HCT116 (cell line): Measurements from ENCODE around the gene DOHH.

Experiments
- CEBPB ChIP-seq: IDR thresholded peaks from 2 replicates; pipeline ENCODE4 v1.6.1; 2012; ENCODE audit warnings: low read depth
- EZH2 ChIP-seq: fragments of 200-600 bp; sonication (generic); IDR thresholded peaks from 2 replicates; pipeline ENCODE4 v1.6.1; 2017; ENCODE audit warnings: antibody characterized with exemption, mixed run types
- EZH2phosphoT487 ChIP-seq: fragments of 200-600 bp; IDR thresholded peaks from 2 replicates; pipeline ENCODE4 v1.6.1; 2018; ENCODE audit warnings: antibody characterized with exemption, borderline replicate concordance
- JUND ChIP-seq: IDR thresholded peaks from 2 replicates; pipeline ENCODE4 v1.6.1; 2012
- POLR2A ChIP-seq: IDR thresholded peaks from 2 replicates; pipeline ENCODE4 v1.7.0; 2011; ENCODE audit warnings: borderline replicate concordance; ENCODE audit not compliant: insufficient read depth, insufficient read length; ENCODE audit errors: extremely low read depth
- POLR2AphosphoS5 ChIP-seq: IDR thresholded peaks from 2 replicates; pipeline ENCODE4 v1.6.1; 2011; ENCODE audit warnings: mild to moderate bottlenecking, low read depth, low read length, moderate library complexity
- SIN3A ChIP-seq: IDR thresholded peaks from 2 replicates; pipeline ENCODE4 v1.6.1; 2012; ENCODE audit warnings: low read depth
- TCF7L2 ChIP-seq: IDR thresholded peaks from 2 replicates; pipeline ENCODE4 v1.7.0; 2011; ENCODE audit warnings: borderline replicate concordance, inconsistent platforms; ENCODE audit not compliant: insufficient read depth, insufficient read length; ENCODE audit errors: extremely low read depth
- ZFX ChIP-seq: fragments of 450-650 bp; IDR thresholded peaks from 2 replicates; pipeline ENCODE4 v1.6.1; 2017
- ZNF274 ChIP-seq: fragments of 200-500 bp; sonication (Bioruptor generic); IDR thresholded peaks from 2 replicates; pipeline ENCODE4 v1.6.1; 2014; ENCODE audit warnings: mild to moderate bottlenecking, low read depth, low read length, inconsistent platforms
- TF ChIP-seq, protein P1 (sequence below), 3 experiments: fragments of 200-600 bp in 1 of 3; sonication (generic) in 1 of 3; IDR thresholded peaks in 2 of 3; conservative IDR thresholded peaks in 1 of 3; 2 replicates each; pipeline ENCODE4 v1.5.1; 2012 to 2017; ENCODE audit warnings: low read depth in 2 of 3, low read length in 2 of 3, antibody characterized with exemption in 1 of 3, borderline replicate concordance in 1 of 3, control low read depth in 1 of 3, mild to moderate bottlenecking in 1 of 3, mixed read lengths in 1 of 3, mixed run types in 1 of 3, moderate library complexity in 1 of 3; ENCODE audit not compliant: insufficient read depth in 1 of 3
- TF ChIP-seq, protein P2 (sequence below): IDR thresholded peaks from 2 replicates; pipeline ENCODE4 v1.6.1; 2012; ENCODE audit warnings: low read depth

DNA sequence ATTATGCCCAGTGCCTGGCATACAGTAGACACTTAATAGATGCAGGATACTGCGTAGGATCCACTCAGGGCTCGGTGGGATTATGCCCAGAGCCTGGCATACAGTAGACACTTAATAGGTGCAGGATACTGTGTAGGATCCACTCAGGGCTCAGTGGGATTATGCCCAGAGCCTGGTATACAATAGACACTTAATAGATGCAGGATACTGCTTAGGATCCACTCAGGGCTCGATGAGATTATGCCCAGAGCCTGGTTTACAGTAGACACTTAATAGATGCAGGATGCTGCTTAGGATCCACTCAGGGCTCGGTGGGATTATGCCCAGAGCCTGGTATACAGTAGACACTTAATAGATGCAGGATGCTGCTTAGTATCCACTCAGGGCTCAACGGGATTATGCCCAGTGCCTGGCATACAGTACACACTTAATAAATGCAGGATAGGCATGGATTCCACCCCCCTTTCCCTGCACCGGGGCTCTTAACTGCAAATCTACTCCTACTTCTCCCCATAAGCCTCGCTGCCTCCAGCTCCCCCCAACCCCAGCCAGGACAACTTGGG lies 45.0 kb downstream of the DOHH start:
- TF ChIP-seq ZNF274 (no peak), EZH2 (no peak), POLR2A (no peak), TCF7L2 (no peak), CEBPB (no peak), SIN3A (no peak), POLR2AphosphoS5 (no peak), EZH2phosphoT487 (no peak), ZFX (no peak), JUND (no peak)
- TF ChIP-seq, protein P1, sequence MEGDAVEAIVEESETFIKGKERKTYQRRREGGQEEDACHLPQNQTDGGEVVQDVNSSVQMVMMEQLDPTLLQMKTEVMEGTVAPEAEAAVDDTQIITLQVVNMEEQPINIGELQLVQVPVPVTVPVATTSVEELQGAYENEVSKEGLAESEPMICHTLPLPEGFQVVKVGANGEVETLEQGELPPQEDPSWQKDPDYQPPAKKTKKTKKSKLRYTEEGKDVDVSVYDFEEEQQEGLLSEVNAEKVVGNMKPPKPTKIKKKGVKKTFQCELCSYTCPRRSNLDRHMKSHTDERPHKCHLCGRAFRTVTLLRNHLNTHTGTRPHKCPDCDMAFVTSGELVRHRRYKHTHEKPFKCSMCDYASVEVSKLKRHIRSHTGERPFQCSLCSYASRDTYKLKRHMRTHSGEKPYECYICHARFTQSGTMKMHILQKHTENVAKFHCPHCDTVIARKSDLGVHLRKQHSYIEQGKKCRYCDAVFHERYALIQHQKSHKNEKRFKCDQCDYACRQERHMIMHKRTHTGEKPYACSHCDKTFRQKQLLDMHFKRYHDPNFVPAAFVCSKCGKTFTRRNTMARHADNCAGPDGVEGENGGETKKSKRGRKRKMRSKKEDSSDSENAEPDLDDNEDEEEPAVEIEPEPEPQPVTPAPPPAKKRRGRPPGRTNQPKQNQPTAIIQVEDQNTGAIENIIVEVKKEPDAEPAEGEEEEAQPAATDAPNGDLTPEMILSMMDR (IDR thresholded peaks at IDR 0.05 in 2 of 3, conservative IDR thresholded peaks at IDR 0.05 in 1 of 3; ENCODE audit: borderline replicate concordance in 1 of 3, insufficient read depth in 1 of 3, low read depth in 2 of 3, low read length in 2 of 3) = no peak
- TF ChIP-seq, protein P2, sequence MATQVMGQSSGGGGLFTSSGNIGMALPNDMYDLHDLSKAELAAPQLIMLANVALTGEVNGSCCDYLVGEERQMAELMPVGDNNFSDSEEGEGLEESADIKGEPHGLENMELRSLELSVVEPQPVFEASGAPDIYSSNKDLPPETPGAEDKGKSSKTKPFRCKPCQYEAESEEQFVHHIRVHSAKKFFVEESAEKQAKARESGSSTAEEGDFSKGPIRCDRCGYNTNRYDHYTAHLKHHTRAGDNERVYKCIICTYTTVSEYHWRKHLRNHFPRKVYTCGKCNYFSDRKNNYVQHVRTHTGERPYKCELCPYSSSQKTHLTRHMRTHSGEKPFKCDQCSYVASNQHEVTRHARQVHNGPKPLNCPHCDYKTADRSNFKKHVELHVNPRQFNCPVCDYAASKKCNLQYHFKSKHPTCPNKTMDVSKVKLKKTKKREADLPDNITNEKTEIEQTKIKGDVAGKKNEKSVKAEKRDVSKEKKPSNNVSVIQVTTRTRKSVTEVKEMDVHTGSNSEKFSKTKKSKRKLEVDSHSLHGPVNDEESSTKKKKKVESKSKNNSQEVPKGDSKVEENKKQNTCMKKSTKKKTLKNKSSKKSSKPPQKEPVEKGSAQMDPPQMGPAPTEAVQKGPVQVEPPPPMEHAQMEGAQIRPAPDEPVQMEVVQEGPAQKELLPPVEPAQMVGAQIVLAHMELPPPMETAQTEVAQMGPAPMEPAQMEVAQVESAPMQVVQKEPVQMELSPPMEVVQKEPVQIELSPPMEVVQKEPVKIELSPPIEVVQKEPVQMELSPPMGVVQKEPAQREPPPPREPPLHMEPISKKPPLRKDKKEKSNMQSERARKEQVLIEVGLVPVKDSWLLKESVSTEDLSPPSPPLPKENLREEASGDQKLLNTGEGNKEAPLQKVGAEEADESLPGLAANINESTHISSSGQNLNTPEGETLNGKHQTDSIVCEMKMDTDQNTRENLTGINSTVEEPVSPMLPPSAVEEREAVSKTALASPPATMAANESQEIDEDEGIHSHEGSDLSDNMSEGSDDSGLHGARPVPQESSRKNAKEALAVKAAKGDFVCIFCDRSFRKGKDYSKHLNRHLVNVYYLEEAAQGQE = no peak
